SIG-M5 treated with dmso at 0.1 percent for 504 hours (cell line): Measurements from ENCODE around the gene TRIM47.
A peak's percentile ranks its signal among the peaks of the same experiment; 100 is the strongest.

Experiments used
- DNase-seq: peaks from one replicate; lab custom pipeline; 2025; ENCODE audit not compliant: unreplicated experiment; lab: John Stamatoyannopoulos, UW

The TRIM47 gene

GRCh38 chr17:75848523-75849278 lies 29.7 kb downstream of the TRIM47 start:
- DNase-seq: peak; percentile 53

GRCh38 chr17:75847614-75848522 lies 30.5 kb downstream of the TRIM47 start:
- no peak for DNase-seq

GRCh38 chr17:75846692-75847613 lies 31.4 kb downstream of the TRIM47 start:
- DNase-seq: no peak

GRCh38 chr17:75845933-75846691 lies 32.3 kb downstream of the TRIM47 start:
- DNase-seq: no peak

- DNase-seq: peak; percentile 88
These were observed 33.2 kb downstream of the TRIM47 start for GRCh38 chr17:75845058-75845711.

GRCh38 chr17:75844530-75845057 lies 33.8 kb downstream of the TRIM47 start:
- peak; percentile 65 for DNase-seq

GRCh38 chr17:75843577-75844529 lies 34.5 kb downstream of the TRIM47 start, which contains the start of gene UNC13D:
UNC13D (minus strand) TSS chr17:75844404; CDS start chr17:75844337, 67 bp downstream.
- DNase-seq: peak; percentile 79

- no peak for DNase-seq
These were observed 35.3 kb downstream of the TRIM47 start for GRCh38 chr17:75842963-75843576.

GRCh38 chr17:75842411-75842810 lies 36.0 kb downstream of the TRIM47 start:
- DNase-seq: no peak

- DNase-seq: no peak
These were observed 37.6 kb downstream of the TRIM47 start for GRCh38 chr17:75840799-75841164.

GRCh38 chr17:75839942-75840798 lies 38.2 kb downstream of the TRIM47 start:
- no peak for DNase-seq

GRCh38 chr17:75838410-75838809 lies 40.0 kb downstream of the TRIM47 start:
- no peak for DNase-seq

- no peak for DNase-seq
These were observed 40.5 kb downstream of the TRIM47 start for GRCh38 chr17:75837899-75838298.

- no peak for DNase-seq
These were observed 41.8 kb downstream of the TRIM47 start for GRCh38 chr17:75836605-75837004.

GRCh38 chr17:75835654-75835987 lies 42.8 kb downstream of the TRIM47 start:
- DNase-seq: no peak

- DNase-seq: no peak
These were observed 43.3 kb downstream of the TRIM47 start for GRCh38 chr17:75834928-75835653.
